ENCODE data around the gene GRK2. TPM values are rescaled to one million over a fixed set of nuclear protein-coding genes. Genes with fewer than 3 reads are reported as not detected.

The GRK2 gene
- total and polyA plus RNA-seq, 9 of the 15 experiments (the other 6 are each of a cell fraction or from before 2014, with no cell fraction given): 0.24 to 95.8 (median 56.5) TPM

- TF ChIP-seq LCOR (CRISPR knock-in tag; IDR thresholded peaks at IDR 0.05) (peak; percentile 19; the same call in 1 of the 2 replicates), U2AF2 (optimal IDR thresholded peaks at IDR 0.05; ENCODE audit: low read depth, low read length) (no peak), L3MBTL2 (IDR thresholded peaks at IDR 0.05) (peak; percentile 95), SUPT5H (IDR thresholded peaks at IDR 0.05) (peak; percentile 88), NFRKB (IDR thresholded peaks at IDR 0.05; ENCODE audit: low read depth) (0 out of 2 replicates have a peak, but pooled peaks have one; percentile 24), YY1 (IDR thresholded peaks at IDR 0.05; ENCODE audit: borderline replicate concordance in 1 of 3, control insufficient read depth in 1 of 3, extremely low read depth in 1 of 3, insufficient read depth in 3 of 3, insufficient read length in 1 of 3, insufficient replicate concordance in 2 of 3, low read depth in 1 of 3, low read length in 2 of 3) (peak in 2 of 3 experiments; percentile 16 to 68), EP400 (IDR thresholded peaks at IDR 0.05) (peak; percentile 87), ELK1 (CRISPR knock-in tag; IDR thresholded peaks at IDR 0.05) (no peak), SAP30 (IDR thresholded peaks at IDR 0.05; ENCODE audit: borderline replicate concordance, insufficient read depth, low read depth, low read length, poor library complexity, severe bottlenecking) (peak; percentile 56), ZSCAN29 (IDR thresholded peaks at IDR 0.05) (no peak), ZNF584 (CRISPR knock-in tag; IDR thresholded peaks at IDR 0.05; ENCODE audit: low read depth) (no peak), PHF8 (IDR thresholded peaks at IDR 0.05; ENCODE audit: borderline replicate concordance, low read length) (peak; percentile 77), PHF21A (IDR thresholded peaks at IDR 0.05; ENCODE audit: borderline replicate concordance, low read depth) (no peak), REST (IDR thresholded peaks at IDR 0.05; ENCODE audit: borderline replicate concordance) (peak; percentile 50), REST (CRISPR knock-in tag; IDR thresholded peaks at IDR 0.05; ENCODE audit: low read depth) (no peak), ZNF639 (CRISPR knock-in tag; conservative IDR thresholded peaks at IDR 0.05 in 1 of 2, IDR thresholded peaks at IDR 0.05 in 1 of 2) (peak in 1 of 2 experiments; percentile 90; a peak in 2 of 4 replicates)
Measured at GRCh38 chr11:67288452-67289225, 22.4 kb downstream of the GRK2 start (continued).

Measured in K562 (cell line).